SK-N-SH (cell line): ENCODE results near the gene KCNJ4. TPM values are rescaled to one million over a fixed set of nuclear protein-coding genes. Genes with fewer than 3 reads are reported as not detected.

Experiments used
- CTCF ChIA-PET: fragments of 300-600, 350-600 bp; formaldehyde crosslinking; extraction: SDS; loops from one replicate; lab custom pipeline; 2021; lab: Yijun Ruan, JAX
- POLR2A ChIA-PET: fragments of 350-600 bp; sonication (Branson Sonifier 250); formaldehyde crosslinking; extraction: SDS; loops from one replicate; lab custom pipeline; 2020; ENCODE audit warnings: antibody characterized with exemption, inconsistent platforms; lab: Yijun Ruan, JAX
- DNase-seq: peaks from one replicate; pipeline ENCODE4 v3.0.0; 2012
- H2AFZ ChIP-seq: fragments of 200-600 bp; sonication (generic); 2 replicates; pipeline ENCODE4 v1.8.1; 2016; ENCODE audit warnings: antibody characterized with exemption, mild to moderate bottlenecking, low read depth
- H3F3A ChIP-seq: fragments of 200-600 bp; sonication (generic); replicated peaks from 2 replicates; pipeline ENCODE3; 2016; ENCODE audit warnings: antibody characterized with exemption, mild to moderate bottlenecking; ENCODE audit not compliant: insufficient read depth
- H3K27ac ChIP-seq, 2 experiments: fragments of 200-500 bp in 1 of 2; fragments of 200-600 bp in 1 of 2; sonication (Bioruptor generic) in 1 of 2; sonication (generic), shearing (Covaris generic) in 1 of 2; 2 replicates each; pipeline versions ENCODE4 v1.5.1 to v1.6.1; 2014 to 2016; ENCODE audit warnings: low read depth in 2 of 2, inconsistent platforms in 1 of 2, low read length in 1 of 2, mild to moderate bottlenecking in 1 of 2, mixed read lengths in 1 of 2
- H3K27me3 ChIP-seq: fragments of 200-600 bp; sonication (generic), shearing (Covaris generic); 2 replicates; pipeline ENCODE4 v1.6.1; 2016; ENCODE audit warnings: mixed run types; ENCODE audit not compliant: insufficient read depth
- H3K36me3 ChIP-seq, 2 experiments: fragments of 200-500 bp in 1 of 2; fragments of 200-600 bp in 1 of 2; sonication (Bioruptor generic) in 1 of 2; sonication (generic) in 1 of 2; replicated peaks in 1 of 2; 2 replicates each; pipeline versions ENCODE3 to v1.5.1; 2014 to 2016; ENCODE audit warnings: low read length in 1 of 2, mild to moderate bottlenecking in 1 of 2; ENCODE audit not compliant: insufficient read depth in 2 of 2, control insufficient read depth in 1 of 2
- H3K4me1 ChIP-seq, 2 experiments: fragments of 200-500 bp in 1 of 2; fragments of 200-600 bp in 1 of 2; sonication (Bioruptor generic) in 1 of 2; sonication (generic), shearing (Covaris generic) in 1 of 2; 2 replicates each; pipeline versions ENCODE4 v1.5.1 to v1.6.1; 2014 to 2016; ENCODE audit warnings: low read depth in 1 of 2, low read length in 1 of 2, mixed run types in 1 of 2; ENCODE audit not compliant: insufficient read depth in 2 of 2, control insufficient read depth in 1 of 2
- H3K4me2 ChIP-seq: fragments of 200-600 bp; sonication (generic), shearing (Covaris generic); 2 replicates; pipeline ENCODE4 v1.6.1; 2017; ENCODE audit warnings: mixed run types
- H3K4me3 ChIP-seq, 2 experiments: fragments of 200-500 bp in 1 of 2; fragments of 200-600 bp in 1 of 2; sonication (Bioruptor generic) in 1 of 2; sonication (generic), shearing (Covaris generic) in 1 of 2; 2 replicates each; pipeline versions ENCODE4 v1.5.1 to v1.8.1; 2014 to 2016; ENCODE audit warnings: low read depth in 2 of 2, inconsistent platforms in 1 of 2, low read length in 1 of 2, mild to moderate bottlenecking in 1 of 2, mixed read lengths in 1 of 2, moderate library complexity in 1 of 2
- H3K79me2 ChIP-seq: fragments of 200-600 bp; sonication (generic); 2 replicates; pipeline ENCODE4 v1.8.1; 2017; ENCODE audit warnings: mild to moderate bottlenecking; ENCODE audit not compliant: insufficient read depth
- H3K9ac ChIP-seq: fragments of 200-600 bp; sonication (generic); 2 replicates; pipeline ENCODE4 v1.6.1; 2017; ENCODE audit warnings: mixed run types
- H3K9me2 ChIP-seq: fragments of 200-600 bp; sonication (generic); 2 replicates; pipeline ENCODE4 v1.6.1; 2017; ENCODE audit warnings: mixed run types
- H3K9me3 ChIP-seq: fragments of 200-600 bp; sonication (generic); 2 replicates; pipeline ENCODE4 v1.6.1; 2017; ENCODE audit warnings: mixed run types, mild to moderate bottlenecking, moderate library complexity
- H4K20me1 ChIP-seq: fragments of 200-600 bp; sonication (generic); 2 replicates; pipeline ENCODE4 v1.6.1; 2017; ENCODE audit warnings: mild to moderate bottlenecking, mixed run types; ENCODE audit not compliant: insufficient read depth
- CTCF ChIP-seq: fragments of 200-600 bp; sonication (generic); IDR thresholded peaks from 2 replicates; pipeline ENCODE4 v1.6.1; 2017; ENCODE audit warnings: antibody characterized with exemption, mild to moderate bottlenecking, moderate library complexity
- ELF1 ChIP-seq: IDR thresholded peaks from 2 replicates; pipeline ENCODE4 v1.4.0; 2012
- EP300 ChIP-seq, 2 experiments: IDR thresholded peaks; 2 replicates each; pipeline versions ENCODE4 v1.4.0 to v1.6.1; 2012; ENCODE audit warnings: borderline replicate concordance in 1 of 2, low read depth in 1 of 2, low read length in 1 of 2
- FOXM1 ChIP-seq: IDR thresholded peaks from 2 replicates; pipeline ENCODE4 v1.4.0; 2012; ENCODE audit warnings: low read depth, mild to moderate bottlenecking
- GATA2 ChIP-seq: sonication (generic); formaldehyde crosslinking; IDR thresholded peaks from 2 replicates; pipeline ENCODE4 v1.5.0; 2020; ENCODE audit warnings: mild to moderate bottlenecking, missing genetic modification reagents
- IRF3 ChIP-seq: fragments of 150-350 bp; IDR thresholded peaks from 2 replicates; pipeline ENCODE4 v1.6.1; 2016; ENCODE audit warnings: mild to moderate bottlenecking, low read depth, low read length
- JUND ChIP-seq: IDR thresholded peaks from 2 replicates; pipeline ENCODE4 v1.4.0; 2012
- MAX ChIP-seq: IDR thresholded peaks from 2 replicates; pipeline ENCODE4 v1.4.0; 2012; ENCODE audit warnings: low read depth
- MEF2A ChIP-seq: IDR thresholded peaks from 2 replicates; pipeline ENCODE4 v1.4.0; 2012; ENCODE audit warnings: low read depth, borderline replicate concordance
- MXI1 ChIP-seq: IDR thresholded peaks from 2 replicates; pipeline ENCODE4 v1.6.1; 2012; ENCODE audit warnings: mild to moderate bottlenecking, low read depth, low read length, improper control_type of control experiment
- NFIC ChIP-seq: IDR thresholded peaks from 2 replicates; pipeline ENCODE4 v1.4.0; 2012; ENCODE audit warnings: borderline replicate concordance
- NRF1 ChIP-seq: IDR thresholded peaks from 2 replicates; pipeline ENCODE4 v1.6.1; 2012; ENCODE audit warnings: low read depth, mild to moderate bottlenecking, low read length
- RXRA ChIP-seq: IDR thresholded peaks from 2 replicates; pipeline ENCODE4 v1.4.0; 2012; ENCODE audit warnings: low read depth, mild to moderate bottlenecking, borderline replicate concordance
- SIN3A ChIP-seq: IDR thresholded peaks from 2 replicates; pipeline ENCODE4 v1.6.1; 2012; ENCODE audit warnings: low read depth, mild to moderate bottlenecking, low read length, moderate library complexity, borderline replicate concordance
- TAF1 ChIP-seq: IDR thresholded peaks from 2 replicates; pipeline ENCODE4 v1.6.1; 2012; ENCODE audit warnings: low read depth, mild to moderate bottlenecking, low read length, moderate library complexity, borderline replicate concordance
- TCF12 ChIP-seq: IDR thresholded peaks from 2 replicates; pipeline ENCODE4 v1.4.0; 2012
- TEAD4 ChIP-seq: IDR thresholded peaks from 2 replicates; pipeline ENCODE4 v1.4.0; 2012; ENCODE audit warnings: mild to moderate bottlenecking, borderline replicate concordance; ENCODE audit not compliant: insufficient read depth
- USF2 ChIP-seq: fragments of 150-350 bp; IDR thresholded peaks from 2 replicates; pipeline ENCODE4 v1.6.1; 2017; ENCODE audit warnings: antibody characterized with exemption, low read length, low read depth, borderline replicate concordance
- YY1 ChIP-seq: IDR thresholded peaks from 2 replicates; pipeline ENCODE4 v1.4.0; 2012; ENCODE audit warnings: low read depth, mild to moderate bottlenecking
- ZBTB33 ChIP-seq: IDR thresholded peaks from 2 replicates; pipeline ENCODE4 v1.4.0; 2012; ENCODE audit warnings: low read depth, borderline replicate concordance
- WGBS: methylation state at CpG from one replicate; pipeline ENCODE4 v1.1.6; 2017; ENCODE audit warnings: low lambda C conversion rate; 5-methylcytosine and 5-hydroxymethylcytosine counted together
- polyA plus RNA-seq, 3 experiments: library from polyadenylated mRNA; depleted of rRNA; stranded (reverse); fragments of >200 nt; gene quantifications; 2 replicates each; pipeline ENCODE4 v1.2.3, GENCODE V29; 2012

KCNJ4 gene
- polyA plus RNA-seq, 1 of the 3 experiments (the other 2 are of a cell fraction): not detected

- no peaks in the 10 kb centered on the region for H3K4me1 ChIP-seq
- ChIA-PET CTCF (no interaction called here), POLR2A (no interaction called here)
- no peak overlapping the region for H3K27ac ChIP-seq
- H3F3A ChIP-seq: no peaks in the 10 kb centered on the region
- no peak overlapping the region for H2AFZ ChIP-seq
- H3K4me2 ChIP-seq: no peak overlapping the region
- WGBS: 92% methylated on average over 11 of the region's 31 CpGs
- no peaks in the 10 kb centered on the region for H3K9me3 ChIP-seq
- TF ChIP-seq RXRA: no peak
- no peak for TF ChIP-seq CTCF
- no peak for TF ChIP-seq SIN3A
- TF ChIP-seq YY1: no peak
- TF ChIP-seq USF2: no peak
- TF ChIP-seq ELF1: no peak
- TF ChIP-seq, all 33 proteins: peak for 0
- Histone ChIP-seq H3K9ac (no peak overlapping the region), H3K79me2 (no peaks in the 10 kb centered on the region), H3K9me2 (no peaks in the 10 kb centered on the region), H3K27me3 (no peaks in the 10 kb centered on the region), H3K4me3 (no peak overlapping the region), H4K20me1 (no peaks in the 10 kb centered on the region), H3K36me3 (no peaks in the 10 kb centered on the region)
- no peak for DNase-seq
These were observed 27.1 kb downstream of the KCNJ4 start for GRCh38 chr22:38427940-38428339.

- Histone ChIP-seq H3K4me3 (no peak overlapping the region), H3K79me2 (no peaks in the 10 kb centered on the region), H3K9me3 (no peaks in the 10 kb centered on the region), H3K36me3 (no peaks in the 10 kb centered on the region), H3F3A (no peaks in the 10 kb centered on the region), H3K4me1 (no peaks in the 10 kb centered on the region), H4K20me1 (no peaks in the 10 kb centered on the region), H3K9ac (no peak overlapping the region), H3K27me3 (no peaks in the 10 kb centered on the region), H3K27ac (no peak overlapping the region), H2AFZ (no peak overlapping the region), H3K4me2 (no peak overlapping the region), H3K9me2 (no peaks in the 10 kb centered on the region)
- ChIA-PET POLR2A (no interaction called here), CTCF (no interaction called here)
- WGBS: 92% methylated on average over 10 of the region's 36 CpGs
- no peak for DNase-seq
- TF ChIP-seq MEF2A (no peak), NRF1 (no peak), TAF1 (no peak), MAX (no peak), GATA2 (no peak), TEAD4 (no peak), CTCF (no peak), JUND (no peak), TCF12 (no peak), IRF3 (no peak), EP300 (IDR thresholded peaks at IDR 0.05; ENCODE audit: borderline replicate concordance in 1 of 2, low read depth in 1 of 2, low read length in 1 of 2) (no peak), NFIC (no peak), ZBTB33 (no peak), MXI1 (no peak), FOXM1 (no peak), RXRA (no peak)
These were observed 27.5 kb downstream of the KCNJ4 start for GRCh38 chr22:38427465-38427864.
